ENCODE data around the gene TIRAP. TPM values are rescaled to one million over a fixed set of nuclear protein-coding genes. Genes with fewer than 3 reads are reported as not detected.

The TIRAP gene
- total RNA-seq, 2 donors from 2014 or later, result 15.2 to 20.7 TPM

GRCh38 chr11:126337126-126337473, 54.2 kb downstream of the TIRAP start:
- ATAC-seq (ENCODE audit: insufficient number of reproducible peaks, low FRiP score, low read depth) (no peak), DNase-seq (ENCODE audit: low spot score) (no peak)
- no peak overlapping the region for H3K4me3 ChIP-seq
- no peaks in the 10 kb centered on the region for H3K4me1 ChIP-seq (ENCODE audit: control insufficient read depth in 1 of 2, low read depth in 2 of 2)
- H3K36me3 ChIP-seq, result peaks cover 4% of the 10 kb centered on the region
- no peaks in the 10 kb centered on the region for H3K27me3 ChIP-seq (replicated peaks; ENCODE audit: insufficient read depth)
- no peak overlapping the region for H3K27ac ChIP-seq
- TF ChIP-seq, protein P1, sequence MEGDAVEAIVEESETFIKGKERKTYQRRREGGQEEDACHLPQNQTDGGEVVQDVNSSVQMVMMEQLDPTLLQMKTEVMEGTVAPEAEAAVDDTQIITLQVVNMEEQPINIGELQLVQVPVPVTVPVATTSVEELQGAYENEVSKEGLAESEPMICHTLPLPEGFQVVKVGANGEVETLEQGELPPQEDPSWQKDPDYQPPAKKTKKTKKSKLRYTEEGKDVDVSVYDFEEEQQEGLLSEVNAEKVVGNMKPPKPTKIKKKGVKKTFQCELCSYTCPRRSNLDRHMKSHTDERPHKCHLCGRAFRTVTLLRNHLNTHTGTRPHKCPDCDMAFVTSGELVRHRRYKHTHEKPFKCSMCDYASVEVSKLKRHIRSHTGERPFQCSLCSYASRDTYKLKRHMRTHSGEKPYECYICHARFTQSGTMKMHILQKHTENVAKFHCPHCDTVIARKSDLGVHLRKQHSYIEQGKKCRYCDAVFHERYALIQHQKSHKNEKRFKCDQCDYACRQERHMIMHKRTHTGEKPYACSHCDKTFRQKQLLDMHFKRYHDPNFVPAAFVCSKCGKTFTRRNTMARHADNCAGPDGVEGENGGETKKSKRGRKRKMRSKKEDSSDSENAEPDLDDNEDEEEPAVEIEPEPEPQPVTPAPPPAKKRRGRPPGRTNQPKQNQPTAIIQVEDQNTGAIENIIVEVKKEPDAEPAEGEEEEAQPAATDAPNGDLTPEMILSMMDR (IDR thresholded peaks at IDR 0.05), result no peak
- H3K9me3 ChIP-seq, result no peaks in the 10 kb centered on the region

DNA sequence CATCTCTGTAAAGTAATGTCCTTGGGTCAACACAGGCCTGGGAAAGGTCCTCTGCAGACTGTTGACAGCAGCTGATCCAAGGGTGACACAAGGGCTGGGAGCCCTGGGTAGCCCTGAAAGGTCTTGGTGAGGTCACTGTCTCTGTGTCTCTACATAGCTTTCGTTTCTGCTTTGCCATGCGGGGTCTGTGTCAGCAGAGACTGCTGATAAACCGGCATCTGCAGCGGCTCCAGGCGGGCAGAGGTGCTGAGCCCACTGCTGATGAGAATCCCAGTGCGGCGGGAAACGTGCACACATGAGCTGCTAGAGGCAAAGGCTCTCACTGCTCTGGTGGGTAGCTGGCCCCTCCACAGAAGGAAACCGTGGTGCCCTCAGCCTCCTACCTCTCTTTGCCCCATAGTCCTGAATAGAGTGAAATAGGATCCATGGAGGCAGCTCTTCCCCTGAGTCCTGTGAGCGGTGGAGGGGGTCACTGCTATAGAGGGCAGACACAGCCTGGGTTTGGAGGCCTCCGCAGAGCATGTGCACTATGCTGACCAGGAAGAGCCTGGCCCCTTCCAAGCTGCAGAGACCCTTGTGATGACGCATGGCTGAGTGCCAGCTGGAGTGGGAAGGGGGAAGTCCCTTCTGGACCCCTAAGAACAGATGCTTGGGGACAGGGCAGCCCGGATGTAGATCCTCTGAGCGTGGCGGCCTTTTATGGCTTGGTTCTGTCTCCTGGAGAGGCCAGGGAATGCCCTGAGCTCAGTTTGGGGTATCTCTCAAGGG, 54.8 kb downstream of the TIRAP start:
- TF ChIP-seq, protein P1 (IDR thresholded peaks at IDR 0.05), result no peak
- ATAC-seq (ENCODE audit: insufficient number of reproducible peaks, low FRiP score, low read depth), result no peak
- Histone ChIP-seq H3K4me1 (ENCODE audit: control insufficient read depth in 1 of 2, low read depth in 2 of 2) (no peaks in the 10 kb centered on the region), H3K27ac (no peak overlapping the region), H3K27me3 (replicated peaks; ENCODE audit: insufficient read depth) (no peaks in the 10 kb centered on the region), H3K4me3 (no peak overlapping the region), H3K9me3 (no peaks in the 10 kb centered on the region), H3K36me3 (peaks cover 4% of the 10 kb centered on the region)
- DNase-seq (ENCODE audit: low spot score), result no peak

DNA sequence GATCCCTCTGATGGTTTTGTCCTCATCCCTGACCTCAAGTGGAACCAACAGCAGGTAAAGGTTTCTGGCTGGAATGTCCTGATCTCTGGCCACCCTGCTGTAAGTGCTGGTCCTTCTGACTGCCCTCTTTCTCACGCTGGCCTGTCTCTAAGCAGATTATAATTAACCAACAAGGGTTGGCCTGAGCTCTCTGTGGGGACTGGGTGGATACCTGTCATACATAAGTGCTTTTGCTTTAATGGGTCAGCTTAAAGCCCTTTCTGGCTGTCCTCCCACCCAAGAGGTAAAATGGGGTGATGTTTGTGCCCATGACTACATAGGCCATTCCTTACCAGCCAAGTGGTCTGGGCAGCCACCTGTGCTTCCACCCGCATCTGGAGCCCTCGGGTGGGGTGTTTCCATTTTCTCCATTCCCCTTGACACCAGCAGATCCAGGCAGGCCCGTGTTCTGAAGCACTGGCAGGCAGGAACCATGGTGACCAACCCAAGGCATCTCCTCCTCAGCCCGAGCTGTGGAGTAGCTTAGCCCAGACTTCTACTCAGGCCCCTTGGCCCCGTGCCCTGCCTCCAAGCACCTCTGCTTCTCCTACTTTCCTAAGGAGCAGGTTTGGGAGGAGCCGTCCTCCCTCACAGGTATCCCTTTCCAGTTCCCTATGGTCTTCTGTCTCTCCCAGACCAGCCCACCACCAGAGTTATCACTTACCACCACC, 55.6 kb downstream of the TIRAP start:
- ATAC-seq (ENCODE audit: insufficient number of reproducible peaks, low FRiP score, low read depth) (no peak), DNase-seq (ENCODE audit: low spot score) (no peak)
- Histone ChIP-seq H3K36me3 (no peaks in the 10 kb centered on the region), H3K9me3 (no peaks in the 10 kb centered on the region), H3K27me3 (replicated peaks; ENCODE audit: insufficient read depth) (no peaks in the 10 kb centered on the region), H3K27ac (no peak overlapping the region), H3K4me3 (no peak overlapping the region), H3K4me1 (ENCODE audit: control insufficient read depth in 1 of 2, low read depth in 2 of 2) (no peaks in the 10 kb centered on the region)
- TF ChIP-seq, protein P1 (IDR thresholded peaks at IDR 0.05), result no peak

GRCh38 chr11:126339073-126339862, 56.4 kb downstream of the TIRAP start:
- TF ChIP-seq, protein P1 (IDR thresholded peaks at IDR 0.05), result no peak
- Histone ChIP-seq H3K36me3 (no peaks in the 10 kb centered on the region), H3K4me1 (ENCODE audit: control insufficient read depth in 1 of 2, low read depth in 2 of 2) (no peaks in the 10 kb centered on the region), H3K27me3 (replicated peaks; ENCODE audit: insufficient read depth) (no peaks in the 10 kb centered on the region), H3K9me3 (no peaks in the 10 kb centered on the region), H3K27ac (no peak overlapping the region), H3K4me3 (no peak overlapping the region)
- no peak for DNase-seq (ENCODE audit: low spot score)
- ATAC-seq (ENCODE audit: insufficient number of reproducible peaks, low FRiP score, low read depth), result no peak

GRCh38 chr11:126339863-126340434, 57.1 kb downstream of the TIRAP start:
- TF ChIP-seq, protein P1 (IDR thresholded peaks at IDR 0.05), result no peak
- no peak overlapping the region for H3K4me3 ChIP-seq
- H3K9me3 ChIP-seq, result no peaks in the 10 kb centered on the region
- H3K4me1 ChIP-seq (ENCODE audit: control insufficient read depth in 1 of 2, low read depth in 2 of 2), result no peaks in the 10 kb centered on the region
- H3K36me3 ChIP-seq, result no peaks in the 10 kb centered on the region
- ATAC-seq (ENCODE audit: insufficient number of reproducible peaks, low FRiP score, low read depth) (no peak), DNase-seq (ENCODE audit: low spot score) (no peak)
- H3K27me3 ChIP-seq (replicated peaks; ENCODE audit: insufficient read depth), result no peaks in the 10 kb centered on the region
- H3K27ac ChIP-seq, result no peak overlapping the region

Data from thoracic aorta (tissue), 2 donors.